OCI-LY7 (cell line): Measurements from ENCODE around the gene ARRB2. TPM values are rescaled to one million over a fixed set of nuclear protein-coding genes. Genes with fewer than 3 reads are reported as not detected.

Experiments used
- BruUV-seq: library from RNA; stranded (reverse); fragments of 400-500 nt; replicated peaks from 2 replicates; lab custom pipeline; 2021; lab: Mats Ljungman, UMichigan
- CTCF ChIA-PET: fragments of 300-600 bp; sonication (Branson Sonifier 250); formaldehyde crosslinking; loops from one replicate; lab custom pipeline; 2022; ENCODE audit warnings: antibody characterized with exemption; ENCODE audit not compliant: unreplicated experiment; lab: Charles Lee
- POLR2A ChIA-PET: fragments of 300-600 bp; sonication (Branson Sonifier 250); formaldehyde crosslinking; loops from one replicate; lab custom pipeline; 2022; ENCODE audit warnings: antibody characterized with exemption; lab: Charles Lee
- DNase-seq: peaks from one replicate; pipeline ENCODE4 v3.0.0-alpha.2; 2015; ENCODE audit warnings: low spot score
- H2AFZ ChIP-seq: fragments of 200-600 bp; sonication (generic), shearing (Covaris generic); 2 replicates; pipeline ENCODE4 v1.6.1; 2014; ENCODE audit warnings: mild to moderate bottlenecking, antibody characterized with exemption, low read length, moderate library complexity
- H3K27ac ChIP-seq: fragments of 200-600 bp; sonication (generic); 2 replicates; pipeline ENCODE4 v1.5.1; 2014; ENCODE audit warnings: mixed run types, low read depth, mild to moderate bottlenecking, moderate library complexity, low read length, inconsistent platforms; ENCODE audit not compliant: poor library complexity, severe bottlenecking
- H3K36me3 ChIP-seq: fragments of 200-600 bp; sonication (generic); 2 replicates; pipeline ENCODE4 v1.6.1; 2014; ENCODE audit warnings: mild to moderate bottlenecking, antibody characterized with exemption, low read length, moderate library complexity, mixed read lengths; ENCODE audit not compliant: insufficient read depth
- H3K4me1 ChIP-seq: fragments of 200-600 bp; sonication (generic); 2 replicates; pipeline ENCODE4 v1.5.1; 2014; ENCODE audit warnings: mild to moderate bottlenecking, low read length; ENCODE audit not compliant: insufficient read depth, poor library complexity, severe bottlenecking
- H3K4me2 ChIP-seq: fragments of 200-600 bp; sonication (generic); 2 replicates; pipeline ENCODE4 v1.6.1; 2014; ENCODE audit warnings: mild to moderate bottlenecking, low read length
- H3K4me3 ChIP-seq: fragments of 200-600 bp; sonication (generic); 2 replicates; pipeline ENCODE4 v1.5.1; 2014; ENCODE audit warnings: mild to moderate bottlenecking, low read depth, low read length; ENCODE audit not compliant: poor library complexity, severe bottlenecking
- H3K79me2 ChIP-seq: fragments of 200-600 bp; sonication (generic); 2 replicates; pipeline ENCODE4 v1.6.1; 2016; ENCODE audit warnings: low read depth, mild to moderate bottlenecking, low read length, moderate library complexity, mixed read lengths; ENCODE audit not compliant: insufficient read depth
- H3K9me2 ChIP-seq: fragments of 200-600 bp; sonication (generic); 2 replicates; pipeline ENCODE4 v1.6.1; 2016; ENCODE audit warnings: mild to moderate bottlenecking, low read length, mixed read lengths; ENCODE audit not compliant: insufficient read depth
- H3K9me3 ChIP-seq: fragments of 200-600 bp; sonication (generic); 2 replicates; pipeline ENCODE4 v1.6.1; 2014; ENCODE audit warnings: mild to moderate bottlenecking, mixed run types, low read length, mixed read lengths
- H4K20me1 ChIP-seq: fragments of 200-600 bp; sonication (generic); 2 replicates; pipeline ENCODE4 v1.6.1; 2014; ENCODE audit warnings: mild to moderate bottlenecking, antibody characterized with exemption, low read length, moderate library complexity, mixed read lengths; ENCODE audit not compliant: insufficient read depth
- CTCF ChIP-seq: fragments of 200-600 bp; sonication (generic); conservative IDR thresholded peaks from 2 replicates; pipeline ENCODE4 v1.5.1; 2014; ENCODE audit warnings: mild to moderate bottlenecking, antibody characterized with exemption, low read length, moderate library complexity, mixed read lengths
- EZH2phosphoT487 ChIP-seq: fragments of 200-600 bp; sonication (generic); IDR thresholded peaks from 2 replicates; pipeline ENCODE4 v1.6.1; 2018; ENCODE audit warnings: low read depth, borderline replicate concordance, mild to moderate bottlenecking, mixed run types, antibody characterized with exemption, low read length, moderate library complexity, mixed read lengths
- intact Hi-C: fragments of 100-400 bp; cut with micrococcal nuclease; formaldehyde crosslinking; loops from one replicate; pipeline ENCODE4 v1.10.0; 2022; ENCODE audit not compliant: unreplicated experiment
- total RNA-seq, 2 experiments: library from RNA; depleted of rRNA in 1 of 2; stranded (reverse); fragments of >200 nt in 1 of 2; shearing (Covaris generic) in 1 of 2; gene quantifications; 2 replicates each; pipeline ENCODE4 v1.2.3, GENCODE V29; 2014 to 2022

The ARRB2 gene
- total RNA-seq, 2 experiments from 2014 or later = 56.7 to 84.9 TPM

- TF ChIP-seq EZH2phosphoT487 (no peak), CTCF (peak; percentile 62)
- H3K79me2 ChIP-seq = no peaks in the 10 kb centered on the region; the same call in 1 of the 2 replicates
- no peak overlapping the region for H3K27ac ChIP-seq
- no peaks in the 10 kb centered on the region for H4K20me1 ChIP-seq
- peak; percentile 54 for DNase-seq
- BruUV-seq = no TSS peak
- no peak overlapping the region for H2AFZ ChIP-seq
- intact Hi-C loops = loop anchor here (2.0 to 5.0 kb wide), 2 partner anchors 39 to 156 kb away; partner anchors contain the start of gene TM4SF5
- POLR2A ChIA-PET = interaction anchor here (1.1 kb wide), 1 partner anchor 58 kb away, joined by 4 read pairs; no protein-coding TSS in a partner anchor
- CTCF ChIA-PET = no interaction called here
- H3K4me1 ChIP-seq = peaks cover 24% of the 10 kb centered on the region
- H3K36me3 ChIP-seq = no peaks in the 10 kb centered on the region
- H3K4me2 ChIP-seq = peak overlapping the region; percentile 94
- no peaks in the 10 kb centered on the region for H3K9me2 ChIP-seq
- no peaks in the 10 kb centered on the region for H3K9me3 ChIP-seq
- H3K4me3 ChIP-seq = no peak overlapping the region
Measured at GRCh38 chr17:4733073-4733531, 22.7 kb downstream of the ARRB2 start.

GRCh38 chr17:4734857-4735475 is 24.5 kb downstream of the ARRB2 start:
- Histone ChIP-seq H4K20me1 (no peaks in the 10 kb centered on the region), H3K4me2 (no peak overlapping the region), H3K27ac (no peak overlapping the region), H3K79me2 (no peaks in the 10 kb centered on the region; the same call in 1 of the 2 replicates), H3K4me3 (no peak overlapping the region), H3K9me3 (no peaks in the 10 kb centered on the region), H2AFZ (no peak overlapping the region), H3K4me1 (peaks cover 30% of the 10 kb centered on the region), H3K9me2 (no peaks in the 10 kb centered on the region), H3K36me3 (no peaks in the 10 kb centered on the region)
- POLR2A ChIA-PET = no interaction called here
- intact Hi-C loops = loop anchor here (5.0 kb wide), 1 partner anchor 37 kb away; the partner anchor contains the start of gene TM4SF5
- DNase-seq = no peak
- TF ChIP-seq CTCF = no peak
- TF ChIP-seq EZH2phosphoT487 = no peak
- CTCF ChIA-PET = interaction anchor here (1.1 kb wide), 1 partner anchor 55 kb away, joined by 3 read pairs; no protein-coding TSS in a partner anchor
- BruUV-seq = no TSS peak
